GM19452 (cell line): Measurements from ENCODE around the gene PRKD1.

ENCODE experiments used
- ATAC-seq: cut with Tn5 transposase; IDR thresholded peaks from one replicate; pipeline ENCODE4 v1.9.1; 2021; ENCODE audit not compliant: unreplicated experiment

The PRKD1 gene

GRCh38 chr14:29687071-29687765, 240.4 kb downstream of the PRKD1 start:
- no peak for ATAC-seq

GRCh38 chr14:29684926-29685325, 242.7 kb downstream of the PRKD1 start:
- ATAC-seq, result no peak

GRCh38 chr14:29682789-29683188, 244.9 kb downstream of the PRKD1 start:
- no peak for ATAC-seq

- ATAC-seq, result no peak
These were observed 246.3 kb downstream of the PRKD1 start for GRCh38 chr14:29681316-29681715.

- ATAC-seq, result no peak
These were observed 252.9 kb downstream of the PRKD1 start for GRCh38 chr14:29674566-29675285.

- no peak for ATAC-seq
These were observed 254.8 kb downstream of the PRKD1 start for GRCh38 chr14:29672831-29673230.

GRCh38 chr14:29671034-29671433, 256.6 kb downstream of the PRKD1 start:
- ATAC-seq, result no peak

- no peak for ATAC-seq
These were observed 259.4 kb downstream of the PRKD1 start for GRCh38 chr14:29668201-29668600.

- ATAC-seq, result no peak
These were observed 263.1 kb downstream of the PRKD1 start for GRCh38 chr14:29664515-29664914.

- no peak for ATAC-seq
These were observed 264.3 kb downstream of the PRKD1 start for GRCh38 chr14:29663281-29663801.

- ATAC-seq, result no peak
These were observed 272.6 kb downstream of the PRKD1 start for GRCh38 chr14:29654901-29655550.

- ATAC-seq, result no peak
These were observed 274.3 kb downstream of the PRKD1 start for GRCh38 chr14:29653303-29653702.

- no peak for ATAC-seq
These were observed 275.1 kb downstream of the PRKD1 start for GRCh38 chr14:29652571-29652970.

- ATAC-seq, result no peak
These were observed 276.9 kb downstream of the PRKD1 start for GRCh38 chr14:29650554-29651269.

- ATAC-seq, result no peak
These were observed 278.5 kb downstream of the PRKD1 start for GRCh38 chr14:29649170-29649569.

- no peak for ATAC-seq
These were observed 279.6 kb downstream of the PRKD1 start for GRCh38 chr14:29648045-29648444.

GRCh38 chr14:29645117-29645516, 282.5 kb downstream of the PRKD1 start:
- no peak for ATAC-seq

GRCh38 chr14:29643433-29644211, 284.0 kb downstream of the PRKD1 start:
- no peak for ATAC-seq

- ATAC-seq, result no peak
These were observed 290.2 kb downstream of the PRKD1 start for GRCh38 chr14:29637411-29637810.

GRCh38 chr14:29636870-29637269, 290.8 kb downstream of the PRKD1 start:
- no peak for ATAC-seq
